HEK293 (cell line): ENCODE data around the gene SWAP70.

Experiments used
- CTCF ChIA-PET: fragments of 350-600 bp; formaldehyde crosslinking; extraction: SDS; loops from one replicate; lab custom pipeline; 2021; ENCODE audit warnings: antibody characterized with exemption; lab: Yijun Ruan, JAX
- POLR2A ChIA-PET: fragments of 300-600 bp; formaldehyde crosslinking; extraction: SDS; loops from one replicate; lab custom pipeline; 2020; ENCODE audit warnings: antibody characterized with exemption, inconsistent platforms; lab: Yijun Ruan, JAX
- H3K27ac ChIP-seq: fragments of 200-500 bp; sonication (Bioruptor generic); 2 replicates; pipeline ENCODE4 v1.5.1; 2014; ENCODE audit warnings: low read depth, low read length, control low read depth, inconsistent platforms; ENCODE audit errors: extremely low read depth
- H3K36me3 ChIP-seq, 2 experiments: fragments of 200-500 bp in 1 of 2; sonication (Bioruptor generic) in 1 of 2; 1 replicate in 1 of 2; 2 replicates in 1 of 2; pipeline ENCODE4 v1.5.1; 2014 to 2017; ENCODE audit warnings: inconsistent platforms in 2 of 2, low read length in 2 of 2; ENCODE audit not compliant: control insufficient read depth in 2 of 2, insufficient read depth in 1 of 2
- H3K4me1 ChIP-seq: fragments of 200-500 bp; sonication (Bioruptor generic); 2 replicates; pipeline ENCODE4 v1.5.1; 2014; ENCODE audit warnings: mild to moderate bottlenecking, low read length, inconsistent platforms; ENCODE audit not compliant: control insufficient read depth, insufficient read depth
- H3K4me3 ChIP-seq: 2 replicates; pipeline ENCODE4 v1.5.1; 2011; ENCODE audit warnings: low read depth, mild to moderate bottlenecking, control low read depth, low read length, moderate library complexity
- H3K9me3 ChIP-seq: fragments of 200-500 bp; sonication (Bioruptor generic); 2 replicates; pipeline ENCODE4 v1.5.1; 2014; ENCODE audit warnings: low read depth, low read length, inconsistent platforms; ENCODE audit not compliant: control insufficient read depth, insufficient read depth
- ATF2 ChIP-seq: fragments of 450-650 bp; formaldehyde crosslinking; IDR thresholded peaks from 2 replicates; pipeline ENCODE4 v1.5.1; 2016; ENCODE audit warnings: missing biosample characterization, missing genetic modification characterization, low read depth
- FEZF1 ChIP-seq: fragments of 450-650 bp; formaldehyde crosslinking; IDR thresholded peaks from 2 replicates; pipeline ENCODE4 v1.5.1; 2016; ENCODE audit warnings: missing biosample characterization, missing genetic modification characterization
- HOXC10 ChIP-seq: sonication (generic); formaldehyde crosslinking; IDR thresholded peaks from 2 replicates; pipeline ENCODE4 v1.8.1; 2023; ENCODE audit warnings: mild to moderate bottlenecking, missing genetic modification reagents
- PBX3 ChIP-seq: sonication (generic); formaldehyde crosslinking; IDR thresholded peaks from 2 replicates; pipeline ENCODE4 v1.8.1; 2022; ENCODE audit warnings: mild to moderate bottlenecking, moderate library complexity, missing genetic modification reagents
- PRDM1 ChIP-seq: fragments of 450-650 bp; formaldehyde crosslinking; IDR thresholded peaks from 2 replicates; pipeline ENCODE4; 2016; ENCODE audit warnings: missing biosample characterization, missing genetic modification characterization
- PRDM10 ChIP-seq: fragments of 450-650 bp; formaldehyde crosslinking; IDR thresholded peaks from 2 replicates; pipeline ENCODE4 v1.5.1; 2016; ENCODE audit warnings: missing biosample characterization, missing genetic modification characterization
- SCRT2 ChIP-seq: fragments of 450-650 bp; formaldehyde crosslinking; IDR thresholded peaks from 2 replicates; pipeline ENCODE4 v1.5.1; 2016; ENCODE audit warnings: missing biosample characterization, missing genetic modification characterization
- WT1 ChIP-seq: fragments of 450-650 bp; formaldehyde crosslinking; IDR thresholded peaks from 2 replicates; pipeline ENCODE4 v1.5.1; 2016; ENCODE audit warnings: missing biosample characterization, missing genetic modification characterization
- ZNF112 ChIP-seq: fragments of 450-650 bp; formaldehyde crosslinking; IDR thresholded peaks from 2 replicates; pipeline ENCODE4 v1.5.0; 2017; ENCODE audit warnings: missing biosample characterization, missing genetic modification characterization
- ZNF175 ChIP-seq: fragments of 450-650 bp; formaldehyde crosslinking; IDR thresholded peaks from 2 replicates; pipeline ENCODE4 v1.5.1; 2016; ENCODE audit warnings: missing biosample characterization, missing genetic modification characterization
- ZNF341 ChIP-seq: fragments of 450-650 bp; formaldehyde crosslinking; IDR thresholded peaks from 2 replicates; pipeline ENCODE4; 2016; ENCODE audit warnings: low read depth, missing biosample characterization, missing genetic modification characterization
- ZNF423 ChIP-seq: fragments of 450-650 bp; formaldehyde crosslinking; IDR thresholded peaks from 2 replicates; pipeline ENCODE4 v1.5.1; 2016; ENCODE audit warnings: missing biosample characterization, missing genetic modification characterization
- ZNF426 ChIP-seq: fragments of 450-650 bp; formaldehyde crosslinking; IDR thresholded peaks from 2 replicates; pipeline ENCODE4 v1.5.1; 2017; ENCODE audit warnings: missing biosample characterization, missing genetic modification characterization, mild to moderate bottlenecking, inconsistent platforms, moderate library complexity
- ZNF518A ChIP-seq: fragments of 450-650 bp; formaldehyde crosslinking; conservative IDR thresholded peaks from 2 replicates; pipeline ENCODE4 v1.5.1; 2016; ENCODE audit warnings: low read depth, missing biosample characterization, missing genetic modification characterization
- ZNF558 ChIP-seq: fragments of 450-650 bp; formaldehyde crosslinking; IDR thresholded peaks from 2 replicates; pipeline ENCODE4 v1.5.1; 2016; ENCODE audit warnings: missing biosample characterization, missing genetic modification characterization
- ZNF600 ChIP-seq: fragments of 450-650 bp; formaldehyde crosslinking; IDR thresholded peaks from 2 replicates; pipeline ENCODE4 v1.5.1; 2016; ENCODE audit warnings: missing biosample characterization, missing genetic modification characterization
- ZNF610 ChIP-seq: fragments of 450-650 bp; formaldehyde crosslinking; IDR thresholded peaks from 2 replicates; pipeline ENCODE4 v1.5.1; 2016; ENCODE audit warnings: missing biosample characterization, missing genetic modification characterization, borderline replicate concordance
- ZSCAN30 ChIP-seq: fragments of 450-650 bp; IDR thresholded peaks from 2 replicates; pipeline ENCODE4 v1.5.1; 2018; ENCODE audit warnings: missing biosample characterization, mild to moderate bottlenecking, missing genetic modification characterization, moderate library complexity

SWAP70 gene

GRCh38 chr11:9617940-9618339 is 45.9 kb upstream of the SWAP70 start (continued):
- peak; percentile 91 for TF ChIP-seq PRDM10 (tag by site-specific recombination)
- no peak for TF ChIP-seq ZNF426 (tag by site-specific recombination)

- H3K4me1 ChIP-seq: no peaks in the 10 kb centered on the region
- TF ChIP-seq WT1 (tag by site-specific recombination) (no peak), HOXC10 (CRISPR knock-in tag) (no peak), ZNF558 (tag by site-specific recombination) (no peak), ZNF112 (tag by site-specific recombination) (no peak), PBX3 (CRISPR knock-in tag) (no peak), PRDM1 (tag by site-specific recombination) (no peak)
- TF ChIP-seq, all 188 proteins: peak for 0
- Histone ChIP-seq H3K9me3 (no peaks in the 10 kb centered on the region), H3K36me3 (no peaks in the 10 kb centered on the region), H3K4me3 (no peak overlapping the region), H3K27ac (no peak overlapping the region)
- ChIA-PET POLR2A (no interaction called here), CTCF (interaction anchor here (0.7 kb wide), 1 partner anchor 130 kb away, joined by 3 read pairs; no protein-coding TSS in a partner anchor)
Observed at GRCh38 chr11:9619004-9619403, 44.9 kb upstream of the SWAP70 start.

- ChIA-PET CTCF (no interaction called here), POLR2A (interaction anchor here (0.6 kb wide), 2 partner anchors 50 to 202 kb away, joined by 3 read pairs; no protein-coding TSS in a partner anchor)
- Histone ChIP-seq H3K36me3 (no peaks in the 10 kb centered on the region), H3K9me3 (no peaks in the 10 kb centered on the region), H3K4me3 (no peak overlapping the region), H3K4me1 (no peaks in the 10 kb centered on the region), H3K27ac (no peak overlapping the region)
- TF ChIP-seq ATF2 (tag by site-specific recombination) (no peak), FEZF1 (no peak), ZNF423 (tag by site-specific recombination) (no peak), ZNF175 (no peak), ZNF610 (tag by site-specific recombination) (no peak), SCRT2 (tag by site-specific recombination) (no peak), ZNF600 (tag by site-specific recombination) (no peak), ZSCAN30 (no peak), ZNF518A (tag by site-specific recombination) (no peak), ZNF341 (tag by site-specific recombination) (no peak), PBX3 (CRISPR knock-in tag) (no peak)
Observed at GRCh38 chr11:9619971-9620370, 43.9 kb upstream of the SWAP70 start.
